CD14-positive monocyte (primary cell): Measurements from ENCODE around the gene VWA5B1. TPM values are rescaled to one million over a fixed set of nuclear protein-coding genes. Genes with fewer than 3 reads are reported as not detected.

ENCODE experiments used
- DNase-seq, 3 donors: peaks; one replicate each; pipeline ENCODE4 v3.0.0-alpha.2; 2011 to 2022
- H2AFZ ChIP-seq: 2 replicates; pipeline ENCODE4 v1.6.0; 2012; ENCODE audit warnings: mild to moderate bottlenecking, low read depth, low read length, inconsistent platforms; ENCODE audit not compliant: insufficient read depth, poor library complexity, severe bottlenecking
- H3K27ac ChIP-seq, 2 donors: 1 replicate in 1 of 2; 2 replicates in 1 of 2; pipeline ENCODE4 v1.5.1; 2012 to 2013; ENCODE audit warnings: low read length in 2 of 2, control low read depth in 1 of 2, inconsistent platforms in 1 of 2, low read depth in 1 of 2, mild to moderate bottlenecking in 1 of 2
- H3K27me3 ChIP-seq, 2 donors: one replicate each; pipeline versions ENCODE4 v1.6.0 to v1.6.1; 2011 to 2013; ENCODE audit warnings: low read length in 2 of 2; ENCODE audit not compliant: control insufficient read depth in 2 of 2, insufficient read depth in 2 of 2
- H3K36me3 ChIP-seq, 2 donors: replicated peaks in 1 of 2; 1 replicate in 1 of 2; 2 replicates in 1 of 2; pipeline versions ENCODE4 v1.5.1 to v1.6.1; 2012 to 2013; ENCODE audit warnings: low read length in 2 of 2, control low read depth in 1 of 2, inconsistent platforms in 1 of 2, mild to moderate bottlenecking in 1 of 2; ENCODE audit not compliant: insufficient read depth in 2 of 2, control insufficient read depth in 1 of 2
- H3K4me1 ChIP-seq, 2 donors: 1 replicate in 1 of 2; 2 replicates in 1 of 2; pipeline versions ENCODE4 v1.5.1 to v1.6.1; 2012 to 2013; ENCODE audit warnings: low read length in 2 of 2, control low read depth in 1 of 2, inconsistent platforms in 1 of 2, mild to moderate bottlenecking in 1 of 2, moderate library complexity in 1 of 2; ENCODE audit not compliant: insufficient read depth in 2 of 2, control insufficient read depth in 1 of 2
- H3K4me2 ChIP-seq: replicated peaks from 2 replicates; pipeline ENCODE3; 2012; ENCODE audit warnings: low read length, moderate library complexity, mild to moderate bottlenecking; ENCODE audit not compliant: poor library complexity, severe bottlenecking; ENCODE audit errors: extremely low read depth
- H3K4me3 ChIP-seq, 3 experiments: fragments of 200-600 bp in 1 of 3; sonication (generic) in 1 of 3; replicated peaks in 1 of 3; 1 replicate in 2 of 3; 2 replicates in 1 of 3; pipeline ENCODE4 v1.5.1; 2011 to 2013; ENCODE audit warnings: low read length in 3 of 3, mild to moderate bottlenecking in 3 of 3, control low read depth in 2 of 3, low read depth in 2 of 3, inconsistent platforms in 1 of 3, moderate library complexity in 1 of 3
- H3K79me2 ChIP-seq: 2 replicates; pipeline ENCODE4 v1.6.0; 2012; ENCODE audit warnings: mild to moderate bottlenecking, control low read depth, inconsistent platforms, low read length, moderate library complexity; ENCODE audit not compliant: insufficient read depth
- H3K9ac ChIP-seq: 2 replicates; pipeline ENCODE4 v1.6.0; 2017; ENCODE audit warnings: low read length, mild to moderate bottlenecking; ENCODE audit not compliant: insufficient read depth, poor library complexity, severe bottlenecking
- H3K9me3 ChIP-seq, 2 donors: replicated peaks in 1 of 2; 1 replicate in 1 of 2; 2 replicates in 1 of 2; pipeline versions ENCODE4 v1.5.1 to v1.6.1; 2012 to 2013; ENCODE audit warnings: low read length in 2 of 2, control low read depth in 1 of 2; ENCODE audit not compliant: control insufficient read depth in 1 of 2, insufficient read depth in 1 of 2
- H4K20me1 ChIP-seq: 2 replicates; pipeline ENCODE4 v1.6.0; 2012; ENCODE audit warnings: mild to moderate bottlenecking, low read length, control low read depth, moderate library complexity; ENCODE audit not compliant: insufficient read depth
- H3K27ac Mint-ChIP-seq, 7 donors: one replicate each; pipeline ENCODE4 v1.8.0; 2020; ENCODE audit warnings: mild to moderate bottlenecking in 7 of 7, mixed read lengths in 7 of 7, moderate library complexity in 6 of 7, inconsistent platforms in 2 of 7
- H3K27me3 Mint-ChIP-seq, 3 donors: one replicate each; pipeline ENCODE4 v1.8.0; 2021 to 2022; ENCODE audit warnings: low read depth in 3 of 3, mild to moderate bottlenecking in 3 of 3, mixed read lengths in 3 of 3, moderate library complexity in 3 of 3, inconsistent platforms in 1 of 3
- H3K36me3 Mint-ChIP-seq, 2 donors: one replicate each; pipeline ENCODE4 v1.8.0; 2020; ENCODE audit warnings: mixed read lengths in 2 of 2, inconsistent platforms in 1 of 2, mild to moderate bottlenecking in 1 of 2
- H3K4me1 Mint-ChIP-seq: one replicate; pipeline ENCODE4 v1.8.0; 2020; ENCODE audit warnings: mild to moderate bottlenecking, mixed read lengths
- H3K4me3 Mint-ChIP-seq, 2 donors: one replicate each; pipeline ENCODE4 v1.8.0; 2020; ENCODE audit warnings: mild to moderate bottlenecking in 2 of 2, mixed read lengths in 2 of 2, moderate library complexity in 1 of 2
- H3K9me3 Mint-ChIP-seq, 7 donors: one replicate each; pipeline ENCODE4 v1.8.0; 2020 to 2022; ENCODE audit warnings: mixed read lengths in 7 of 7, mild to moderate bottlenecking in 6 of 7, moderate library complexity in 6 of 7, inconsistent platforms in 2 of 7
- CTCF ChIP-seq: fragments of 200-600 bp; IDR thresholded peaks from one replicate; pipeline ENCODE4 v1.8.0; 2022; ENCODE audit warnings: antibody characterized with exemption, mild to moderate bottlenecking
- WGBS: methylation state at CpG from one replicate; pipeline ENCODE4 v1.1.5; 2013; ENCODE audit warnings: missing lambda C conversion rate; ENCODE audit not compliant: insufficient coverage; 5-methylcytosine and 5-hydroxymethylcytosine counted together
- intact Hi-C, 2 donors: fragments of 100-400 bp; cut with micrococcal nuclease; formaldehyde crosslinking; loops; one replicate each; pipeline versions ENCODE4 v1.15.0 to v1.15.1; 2023
- polyA plus RNA-seq, 3 donors: library from polyadenylated mRNA; depleted of rRNA in 1 of 3; unstranded in 2 of 3; stranded (reverse) in 1 of 3; fragments of 300-500 nt in 2 of 3; fragments of >200 nt in 1 of 3; fragmentation: Illumina TruSeq in 2 of 3; gene quantifications; 1 replicate in 2 of 3; 2 replicates in 1 of 3; pipeline ENCODE4 v1.2.3, GENCODE V29; 2012 to 2021

VWA5B1 gene
- polyA plus RNA-seq, 3 donors: not detected

- H3K36me3 Mint-ChIP-seq: no peaks in the 10 kb centered on the region
- no peak overlapping the region for H3K4me3 Mint-ChIP-seq
- H3K9me3 Mint-ChIP-seq: peaks cover 0 to 2% (median 0%) of the 10 kb centered on the region in 7 donors
- intact Hi-C loops: no loop called here
- H3K4me1 Mint-ChIP-seq: no peaks in the 10 kb centered on the region
- no peaks in the 10 kb centered on the region for H3K9me3 ChIP-seq
- no peak overlapping the region for H3K9ac ChIP-seq
- 75% methylated on average over 6 of the region's 7 CpGs for WGBS
- no peaks in the 10 kb centered on the region for H3K4me1 ChIP-seq
- H3K79me2 ChIP-seq: no peaks in the 10 kb centered on the region
- H3K27ac Mint-ChIP-seq: no peak overlapping the region
- no peak for DNase-seq
- H2AFZ ChIP-seq: no peak overlapping the region
- H4K20me1 ChIP-seq: no peaks in the 10 kb centered on the region
- no peak overlapping the region for H3K27ac ChIP-seq
- TF ChIP-seq CTCF: no peak
- no peak overlapping the region for H3K4me3 ChIP-seq
- H3K36me3 ChIP-seq: no peaks in the 10 kb centered on the region
- H3K27me3 Mint-ChIP-seq: peaks cover 6 to 25% (median 18%) of the 10 kb centered on the region in 3 donors
- H3K4me2 ChIP-seq: no peak overlapping the region
- H3K27me3 ChIP-seq: peaks cover 0 to 3% of the 10 kb centered on the region in 2 donors
These were observed 37.5 kb downstream of the VWA5B1 start for GRCh38 chr1:20328201-20328600.

GRCh38 chr1:20329793-20330542 lies 39.3 kb downstream of the VWA5B1 start:
- H3K4me3 ChIP-seq: no peak overlapping the region
- H3K27me3 ChIP-seq: no peaks in the 10 kb centered on the region
- Mint-ChIP-seq H3K4me3 (no peak overlapping the region), H3K36me3 (no peaks in the 10 kb centered on the region), H3K27me3 (peaks cover 6 to 30% (median 18%) of the 10 kb centered on the region in 3 donors), H3K4me1 (no peaks in the 10 kb centered on the region), H3K9me3 (peaks cover 0 to 2% (median 0%) of the 10 kb centered on the region in 7 donors), H3K27ac (no peak overlapping the region)
- H3K4me1 ChIP-seq: no peaks in the 10 kb centered on the region
- 85% methylated on average over 12 of the region's 14 CpGs for WGBS
- no peak overlapping the region for H3K9ac ChIP-seq
- H3K27ac ChIP-seq: no peak overlapping the region
- no peaks in the 10 kb centered on the region for H3K9me3 ChIP-seq
- no peak overlapping the region for H2AFZ ChIP-seq
- no peaks in the 10 kb centered on the region for H3K36me3 ChIP-seq
- no peak overlapping the region for H3K4me2 ChIP-seq
- intact Hi-C loops: no loop called here
- DNase-seq: no peak
- H3K79me2 ChIP-seq: no peaks in the 10 kb centered on the region
- no peaks in the 10 kb centered on the region for H4K20me1 ChIP-seq
- no peak for TF ChIP-seq CTCF
